ENCODE data around the gene PCDHGA1.
"Not testable (repeated sequence)": the region's sequence is repeated elsewhere in the genome, so short reads cannot be mapped to it uniquely, and the experiment has no call there.

The PCDHGA1 gene

GRCh38 chr5:141383345-141383744 is 53.0 kb downstream of the PCDHGA1 start:
- DNase-seq = no peak

GRCh38 chr5:141384471-141385267 is 54.4 kb downstream of the PCDHGA1 start:
- DNase-seq = no peak

GRCh38 chr5:141387557-141388311 is 57.4 kb downstream of the PCDHGA1 start, which contains the start of gene PCDHGB4:
PCDHGB4 (plus strand) TSS chr5:141387698; CDS start chr5:141387885, 187 bp downstream.
- not testable (repeated sequence) for DNase-seq

- no peak for DNase-seq
Measured at GRCh38 chr5:141388661-141389060, 58.3 kb downstream of the PCDHGA1 start.

DNA sequence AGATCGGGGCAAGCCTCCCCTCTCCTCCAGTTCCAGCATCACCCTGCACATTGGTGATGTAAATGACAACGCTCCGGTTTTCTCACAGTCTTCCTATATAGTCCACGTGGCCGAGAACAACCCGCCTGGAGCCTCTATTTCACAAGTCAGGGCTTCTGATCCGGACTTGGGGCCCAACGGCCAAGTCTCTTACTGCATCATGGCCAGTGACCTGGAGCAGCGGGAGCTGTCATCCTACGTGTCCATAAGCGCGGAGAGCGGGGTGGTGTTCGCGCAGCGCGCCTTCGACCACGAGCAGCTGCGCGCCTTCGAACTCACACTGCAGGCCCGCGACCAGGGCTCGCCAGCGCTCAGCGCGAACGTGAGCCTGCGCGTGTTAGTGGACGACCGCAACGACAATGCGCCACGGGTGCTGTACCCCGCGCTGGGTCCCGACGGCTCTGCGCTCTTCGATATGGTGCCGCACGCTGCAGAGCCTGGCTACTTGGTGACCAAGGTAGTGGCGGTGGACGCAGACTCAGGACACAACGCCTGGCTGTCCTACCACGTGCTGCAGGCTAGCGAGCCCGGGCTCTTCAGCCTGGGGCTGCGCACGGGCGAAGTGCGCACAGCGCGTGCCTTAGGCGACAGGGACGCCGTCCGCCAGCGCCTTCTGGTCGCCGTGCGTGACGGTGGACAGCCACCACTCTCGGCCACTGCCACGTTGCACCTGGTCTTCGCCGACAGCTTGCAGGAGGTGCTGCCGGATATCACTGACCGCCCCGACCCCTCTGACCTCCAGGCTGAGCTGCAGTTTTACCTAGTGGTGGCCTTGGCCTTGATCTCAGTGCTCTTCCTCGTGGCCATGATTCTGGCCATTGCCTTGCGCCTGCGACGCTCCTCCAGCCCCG is 59.1 kb downstream of the PCDHGA1 start:
- no peak for DNase-seq

GRCh38 chr5:141392429-141393198 is 62.3 kb downstream of the PCDHGA1 start, which contains the start of gene PCDHGA8:
PCDHGA8 (plus strand) TSS chr5:141392633; CDS start chr5:141392814, 181 bp downstream.
- DNase-seq = no peak

DNA sequence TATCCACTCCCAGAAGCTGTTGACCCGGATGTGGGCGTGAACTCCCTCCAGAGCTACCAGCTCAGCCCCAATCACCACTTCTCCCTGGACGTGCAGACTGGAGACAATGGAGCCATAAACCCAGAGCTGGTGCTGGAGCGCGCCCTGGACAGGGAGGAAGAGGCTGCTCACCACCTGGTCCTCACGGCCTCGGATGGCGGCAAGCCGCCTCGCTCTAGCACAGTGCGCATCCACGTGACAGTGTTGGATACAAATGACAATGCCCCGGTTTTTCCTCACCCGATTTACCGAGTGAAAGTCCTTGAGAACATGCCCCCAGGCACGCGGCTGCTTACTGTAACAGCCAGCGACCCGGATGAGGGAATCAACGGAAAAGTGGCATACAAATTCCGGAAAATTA is 63.0 kb downstream of the PCDHGA1 start:
- no peak for DNase-seq

- DNase-seq = not testable (repeated sequence)
Measured at GRCh38 chr5:141394401-141395187, 64.3 kb downstream of the PCDHGA1 start.

DNA sequence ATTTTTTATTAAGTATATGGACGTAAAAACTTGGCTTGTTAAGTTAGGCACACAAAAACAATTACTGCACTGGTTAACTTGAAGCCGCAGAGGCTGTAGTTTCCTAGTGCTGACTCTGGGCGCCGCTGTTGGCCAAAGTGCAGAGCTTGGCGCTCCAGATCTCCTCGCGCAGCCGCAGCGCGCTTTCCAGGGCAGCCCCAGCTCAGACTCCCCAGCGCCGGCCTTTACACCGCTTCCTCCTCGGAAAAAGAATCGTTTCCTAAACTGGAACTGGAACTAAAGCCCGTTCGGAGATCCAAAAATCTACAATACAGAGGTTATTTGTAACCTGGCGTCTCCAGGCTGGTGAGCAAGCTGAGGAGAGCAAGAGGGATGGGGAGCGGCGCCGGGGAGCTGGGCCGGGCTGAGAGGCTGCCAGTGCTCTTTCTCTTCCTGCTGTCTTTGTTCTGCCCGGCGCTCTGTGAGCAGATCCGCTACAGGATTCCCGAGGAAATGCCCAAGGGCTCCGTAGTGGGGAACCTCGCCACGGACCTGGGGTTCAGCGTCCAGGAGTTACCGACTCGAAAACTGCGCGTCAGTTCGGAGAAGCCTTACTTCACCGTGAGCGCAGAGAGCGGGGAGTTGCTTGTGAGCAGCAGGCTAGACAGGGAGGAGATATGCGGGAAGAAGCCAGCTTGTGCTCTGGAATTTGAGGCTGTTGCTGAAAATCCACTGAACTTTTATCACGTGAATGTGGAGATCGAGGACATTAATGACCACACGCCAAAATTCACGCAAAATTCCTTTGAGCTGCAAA is 67.6 kb downstream of the PCDHGA1 start, which contains the start of gene PCDHGB5:
PCDHGB5 (plus strand) TSS at position 192 of the 796 bp plus-strand sequence; CDS start at position 373, 181 bp downstream.
- DNase-seq = not testable (repeated sequence)

GRCh38 chr5:141398608-141399007 is 68.3 kb downstream of the PCDHGA1 start:
- DNase-seq = no peak

DNA sequence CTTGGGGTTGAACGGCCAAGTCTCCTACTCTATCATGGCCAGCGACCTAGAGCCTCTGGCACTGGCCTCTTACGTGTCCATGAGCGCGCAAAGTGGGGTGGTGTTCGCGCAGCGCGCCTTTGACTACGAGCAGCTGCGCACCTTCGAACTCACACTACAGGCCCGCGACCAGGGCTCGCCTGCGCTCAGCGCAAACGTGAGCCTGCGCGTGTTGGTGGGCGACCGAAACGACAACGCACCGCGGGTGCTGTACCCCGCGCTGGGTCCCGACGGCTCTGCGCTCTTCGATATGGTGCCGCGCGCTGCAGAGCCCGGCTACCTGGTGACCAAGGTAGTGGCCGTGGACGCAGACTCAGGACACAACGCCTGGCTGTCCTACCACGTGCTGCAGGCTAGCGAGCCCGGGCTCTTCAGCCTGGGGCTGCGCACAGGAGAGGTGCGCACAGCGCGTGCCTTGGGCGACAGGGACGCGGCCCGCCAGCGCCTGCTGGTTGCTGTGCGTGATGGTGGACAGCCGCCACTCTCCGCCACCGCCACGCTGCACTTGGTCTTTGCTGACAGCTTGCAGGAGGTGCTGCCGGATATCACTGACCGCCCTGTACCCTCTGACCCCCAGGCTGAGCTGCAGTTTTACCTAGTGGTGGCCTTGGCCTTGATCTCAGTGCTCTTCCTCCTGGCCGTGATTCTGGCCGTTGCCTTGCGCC is 69.4 kb downstream of the PCDHGA1 start:
- no peak for DNase-seq

DNA sequence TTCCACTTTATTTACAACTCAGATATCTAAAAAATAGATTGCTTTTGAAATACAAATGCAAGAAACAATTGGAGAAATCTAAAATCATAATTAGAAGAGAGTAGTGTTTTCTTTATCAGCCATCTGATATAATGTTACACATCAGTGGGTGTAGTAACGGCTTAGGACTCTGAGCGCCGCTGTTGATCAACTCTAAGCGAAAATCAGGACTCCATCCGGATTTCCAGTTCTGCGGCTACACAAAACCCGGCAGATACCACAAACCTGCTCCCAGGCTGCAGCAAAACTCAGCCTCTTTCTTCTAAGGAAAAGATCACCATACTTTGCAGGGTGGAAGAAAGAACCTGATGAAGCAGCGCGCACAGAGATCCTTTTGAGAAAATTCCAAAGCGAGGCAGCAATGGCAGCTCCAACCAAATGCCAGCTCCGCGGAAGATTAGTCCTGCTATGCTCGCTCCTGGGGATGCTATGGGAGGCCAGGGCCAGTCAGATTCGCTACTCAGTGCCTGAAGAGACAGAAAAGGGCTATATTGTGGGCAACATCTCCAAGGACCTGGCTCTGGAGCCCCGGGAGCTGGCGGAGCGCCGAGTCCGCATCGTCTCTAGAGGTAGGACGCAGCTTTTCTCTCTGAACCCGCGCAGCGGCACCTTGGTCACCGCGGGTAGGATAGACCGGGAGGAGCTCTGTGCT is 72.4 kb downstream of the PCDHGA1 start, which contains the start of gene PCDHGA9:
PCDHGA9 (plus strand) TSS at position 226 of the 691 bp plus-strand sequence; CDS start at position 401, 175 bp downstream.
- DNase-seq = peak; percentile 29

- no peak for DNase-seq
Measured at GRCh38 chr5:141403387-141403786, 73.1 kb downstream of the PCDHGA1 start.

GRCh38 chr5:141407790-141408505 is 77.6 kb downstream of the PCDHGA1 start, which contains the start of gene PCDHGB6:
PCDHGB6 (plus strand) TSS chr5:141408021; CDS start chr5:141408203, 182 bp downstream.
- DNase-seq = not testable (repeated sequence)

GRCh38 chr5:141409598-141410306 is 79.4 kb downstream of the PCDHGA1 start:
- DNase-seq = no peak

- no peak for DNase-seq
Measured at GRCh38 chr5:141411575-141411974, 81.3 kb downstream of the PCDHGA1 start.
